A673 (cell line): Measurements from ENCODE around the gene CHERP. TPM values are rescaled to one million over a fixed set of nuclear protein-coding genes. Genes with fewer than 3 reads are reported as not detected.

Experiments
- BruUV-seq: library from RNA; stranded (reverse); fragments of 400-500 nt; replicated peaks from 2 replicates; lab custom pipeline; 2021; lab: Mats Ljungman, UMichigan
- CTCF ChIA-PET: fragments of 300-600 bp; sonication (Branson Sonifier 250); formaldehyde crosslinking; loops from one replicate; lab custom pipeline; 2022; ENCODE audit warnings: antibody characterized with exemption; lab: Charles Lee
- POLR2A ChIA-PET: fragments of 300-600 bp; sonication (Branson Sonifier 250); formaldehyde crosslinking; loops from one replicate; lab custom pipeline; 2022; ENCODE audit warnings: antibody characterized with exemption; ENCODE audit not compliant: low non-redundant PET; lab: Charles Lee
- DNase-seq: peaks from one replicate; pipeline ENCODE4 v3.0.0-alpha.2; 2015; ENCODE audit warnings: low spot score
- H3K27ac ChIP-seq: fragments of 200-600 bp; sonication (generic); 2 replicates; pipeline ENCODE4 v1.5.1; 2016; ENCODE audit warnings: mixed run types, low read depth, mild to moderate bottlenecking, mixed read lengths, antibody characterized with exemption, low read length; ENCODE audit not compliant: poor library complexity, severe bottlenecking
- H3K27me3 ChIP-seq: fragments of 200-600 bp; sonication (generic); replicated peaks from 2 replicates; pipeline ENCODE4 v1.6.1; 2017; ENCODE audit warnings: mixed run types, low read depth, mild to moderate bottlenecking, mixed read lengths, antibody characterized with exemption, low read length; ENCODE audit not compliant: insufficient read depth, poor library complexity
- H3K36me3 ChIP-seq: fragments of 200-600 bp; sonication (generic); 2 replicates; pipeline ENCODE4 v1.6.1; 2016; ENCODE audit warnings: mixed run types, mild to moderate bottlenecking, mixed read lengths, antibody characterized with exemption, low read length; ENCODE audit not compliant: insufficient read depth, poor library complexity, severe bottlenecking
- H3K4me1 ChIP-seq: fragments of 200-600 bp; sonication (generic); 2 replicates; pipeline ENCODE4 v1.6.1; 2017; ENCODE audit warnings: mixed run types, mild to moderate bottlenecking, mixed read lengths, antibody characterized with exemption, low read length; ENCODE audit not compliant: insufficient read depth, poor library complexity, severe bottlenecking
- H3K4me3 ChIP-seq: fragments of 200-600 bp; sonication (generic); 2 replicates; pipeline ENCODE4 v1.5.1; 2016; ENCODE audit warnings: low read depth, mixed run types, mild to moderate bottlenecking, mixed read lengths, low read length; ENCODE audit not compliant: poor library complexity, severe bottlenecking
- H3K9me3 ChIP-seq: fragments of 200-600 bp; sonication (generic); 2 replicates; pipeline ENCODE4 v1.6.1; 2016; ENCODE audit warnings: mixed run types, low read depth, mild to moderate bottlenecking, mixed read lengths, antibody characterized with exemption, low read length; ENCODE audit not compliant: poor library complexity, severe bottlenecking
- EZH2 ChIP-seq: fragments of 200-600 bp; sonication (generic); IDR thresholded peaks from 2 replicates; pipeline ENCODE4 v1.6.1; 2017; ENCODE audit warnings: borderline replicate concordance, low read depth, mild to moderate bottlenecking, mixed read lengths, antibody characterized with exemption, low read length; ENCODE audit not compliant: poor library complexity, severe bottlenecking
- intact Hi-C: fragments of 100-400 bp; cut with micrococcal nuclease; formaldehyde crosslinking; loops from one replicate; pipeline ENCODE4 v1.10.0; 2022; ENCODE audit not compliant: unreplicated experiment
- total RNA-seq: library from RNA; stranded (reverse); gene quantifications from 2 replicates; pipeline ENCODE4 v1.2.3, GENCODE V29; 2021
- TF ChIP-seq, protein P1 (sequence below): fragments of 300-800, 200-600 bp; sonication (generic); conservative IDR thresholded peaks from 2 replicates; pipeline ENCODE4 v1.5.1; 2017; ENCODE audit warnings: low read depth, mild to moderate bottlenecking, antibody characterized with exemption, low read length, moderate library complexity, mixed read lengths

CHERP gene
- total RNA-seq, 1 experiment from 2014 or later, result 98.4 TPM

DNA sequence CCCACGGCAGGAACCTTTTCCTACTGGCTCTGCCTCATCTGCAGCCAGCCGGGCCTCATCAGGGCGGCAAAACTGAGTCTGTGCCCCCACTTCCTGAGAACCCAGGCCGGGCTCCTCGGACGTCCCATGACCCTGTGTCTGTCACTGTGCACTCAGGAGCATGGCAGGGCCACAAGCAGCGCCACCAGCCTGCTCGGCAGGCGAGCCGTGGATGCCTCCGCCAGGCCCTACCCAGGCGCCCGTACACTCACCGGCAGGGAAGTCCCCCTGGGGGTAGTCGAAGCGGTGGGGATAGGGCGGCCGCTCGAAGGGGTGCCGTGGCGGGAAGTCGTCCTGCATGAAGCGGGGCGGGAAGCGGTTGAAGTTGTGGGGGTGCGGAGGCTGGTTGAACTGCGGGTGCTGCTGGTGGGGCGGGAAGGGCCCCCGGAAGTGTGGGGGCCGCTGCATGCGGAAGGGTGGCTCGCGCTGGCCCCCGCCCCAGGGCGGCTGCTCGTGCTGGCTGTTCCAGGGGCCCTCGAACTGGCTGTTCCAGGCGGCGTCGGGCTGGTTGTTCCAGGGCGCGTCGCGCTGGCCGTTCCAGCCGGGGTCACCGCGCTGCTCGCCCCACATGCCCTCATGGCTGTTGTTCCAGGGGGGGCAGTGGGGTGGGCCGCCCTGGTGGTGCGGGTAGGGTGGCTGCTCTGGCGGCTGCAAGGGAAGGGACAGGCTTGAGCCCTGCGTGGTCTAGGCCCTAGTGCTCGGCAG lies 17.1 kb downstream of the CHERP start:
- ChIA-PET POLR2A (no interaction called here), CTCF (no interaction called here)
- TF ChIP-seq, protein P1, sequence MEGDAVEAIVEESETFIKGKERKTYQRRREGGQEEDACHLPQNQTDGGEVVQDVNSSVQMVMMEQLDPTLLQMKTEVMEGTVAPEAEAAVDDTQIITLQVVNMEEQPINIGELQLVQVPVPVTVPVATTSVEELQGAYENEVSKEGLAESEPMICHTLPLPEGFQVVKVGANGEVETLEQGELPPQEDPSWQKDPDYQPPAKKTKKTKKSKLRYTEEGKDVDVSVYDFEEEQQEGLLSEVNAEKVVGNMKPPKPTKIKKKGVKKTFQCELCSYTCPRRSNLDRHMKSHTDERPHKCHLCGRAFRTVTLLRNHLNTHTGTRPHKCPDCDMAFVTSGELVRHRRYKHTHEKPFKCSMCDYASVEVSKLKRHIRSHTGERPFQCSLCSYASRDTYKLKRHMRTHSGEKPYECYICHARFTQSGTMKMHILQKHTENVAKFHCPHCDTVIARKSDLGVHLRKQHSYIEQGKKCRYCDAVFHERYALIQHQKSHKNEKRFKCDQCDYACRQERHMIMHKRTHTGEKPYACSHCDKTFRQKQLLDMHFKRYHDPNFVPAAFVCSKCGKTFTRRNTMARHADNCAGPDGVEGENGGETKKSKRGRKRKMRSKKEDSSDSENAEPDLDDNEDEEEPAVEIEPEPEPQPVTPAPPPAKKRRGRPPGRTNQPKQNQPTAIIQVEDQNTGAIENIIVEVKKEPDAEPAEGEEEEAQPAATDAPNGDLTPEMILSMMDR, result no peak
- no peak for TF ChIP-seq EZH2
- H3K27ac ChIP-seq, result no peak overlapping the region
- no peaks in the 10 kb centered on the region for H3K27me3 ChIP-seq
- H3K4me3 ChIP-seq, result no peak overlapping the region
- H3K36me3 ChIP-seq, result peaks cover 95% of the 10 kb centered on the region
- no peak for DNase-seq
- intact Hi-C loops, result no loop called here
- H3K4me1 ChIP-seq, result no peaks in the 10 kb centered on the region
- H3K9me3 ChIP-seq, result no peaks in the 10 kb centered on the region
- no TSS peak for BruUV-seq

DNA sequence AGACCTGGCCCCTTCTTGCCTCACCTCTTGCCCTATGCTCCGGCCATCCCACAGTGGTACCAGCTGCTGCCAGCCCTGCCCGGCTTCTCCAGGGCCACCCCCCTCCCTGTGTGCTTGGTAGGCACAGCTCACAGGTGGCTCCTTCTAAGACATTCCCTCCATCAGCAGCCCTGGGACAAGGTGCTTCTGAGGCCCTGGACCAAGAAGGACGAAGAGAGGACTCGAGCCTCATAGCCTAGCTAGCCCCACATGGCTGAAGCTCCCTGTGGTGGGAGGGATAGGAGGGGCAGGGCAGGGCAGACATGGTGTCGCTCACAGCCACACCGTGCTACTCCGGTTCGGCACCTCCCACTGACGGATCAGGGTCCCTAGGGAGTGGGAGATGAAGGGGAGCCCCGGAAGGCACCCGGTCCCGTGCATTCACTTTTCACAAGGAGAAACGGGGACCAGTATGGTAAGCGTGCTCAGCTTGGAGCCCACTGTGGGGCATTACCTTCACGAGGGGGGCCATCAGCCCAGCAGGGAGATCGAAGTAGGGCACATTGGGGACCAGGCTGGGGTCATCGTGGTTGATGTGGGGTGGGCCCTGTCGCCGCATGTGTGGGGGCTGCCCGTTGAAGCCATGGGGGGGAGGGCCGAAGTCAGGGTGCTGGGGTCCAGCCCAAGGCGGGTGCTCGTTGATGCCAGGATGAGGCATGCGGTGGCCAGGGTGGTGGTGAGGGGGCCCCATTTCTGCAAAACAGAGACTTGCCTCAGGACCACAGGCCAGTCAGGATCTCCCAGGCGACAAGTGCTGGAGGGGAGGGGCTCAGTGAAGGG lies 19.5 kb downstream of the CHERP start:
- Histone ChIP-seq H3K36me3 (peaks cover 95% of the 10 kb centered on the region), H3K4me3 (no peak overlapping the region), H3K27me3 (no peaks in the 10 kb centered on the region), H3K9me3 (no peaks in the 10 kb centered on the region), H3K4me1 (no peaks in the 10 kb centered on the region), H3K27ac (no peak overlapping the region)
- no peak for TF ChIP-seq EZH2
- TF ChIP-seq, protein P1, result no peak
- DNase-seq, result no peak
- intact Hi-C loops, result no loop called here
- POLR2A ChIA-PET, result interaction anchor here (0.6 kb wide), 1 partner anchor 151 kb away, joined by 5 read pairs; no protein-coding TSS in a partner anchor
- CTCF ChIA-PET, result no interaction called here
- BruUV-seq, result no TSS peak

DNA sequence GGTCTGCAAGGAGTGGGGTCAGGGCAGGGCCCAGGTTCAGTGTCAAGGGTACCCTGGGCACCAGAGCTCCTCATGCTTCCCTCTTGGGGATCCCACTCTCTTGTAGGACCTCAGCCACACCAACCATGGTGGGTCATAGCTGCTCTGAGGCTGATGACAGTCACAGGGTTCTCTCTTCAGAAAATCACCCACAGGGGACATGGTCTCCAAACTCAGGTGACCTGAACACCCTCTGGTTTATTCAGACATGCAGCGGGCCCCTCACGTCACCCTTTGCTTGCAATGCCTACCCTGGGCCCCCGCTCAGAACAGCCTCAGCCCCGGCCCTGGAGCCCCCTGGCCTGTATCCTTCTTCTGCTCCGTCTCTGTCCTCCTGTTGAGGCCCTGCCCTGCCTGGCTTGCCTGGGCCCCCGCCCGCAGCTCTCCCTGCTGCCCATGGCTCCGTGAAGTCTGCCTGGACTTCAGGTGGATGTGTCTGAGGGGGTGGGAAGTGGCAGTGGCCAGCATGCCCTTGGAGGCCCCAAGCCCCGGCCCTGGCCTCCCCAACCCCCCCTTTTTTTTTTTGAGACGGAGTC lies 20.4 kb downstream of the CHERP start:
- no peak for TF ChIP-seq EZH2
- intact Hi-C loops, result no loop called here
- H3K4me1 ChIP-seq, result no peaks in the 10 kb centered on the region
- no TSS peak for BruUV-seq
- H3K4me3 ChIP-seq, result no peak overlapping the region
- H3K27me3 ChIP-seq, result no peaks in the 10 kb centered on the region
- H3K9me3 ChIP-seq, result no peaks in the 10 kb centered on the region
- ChIA-PET POLR2A (interaction anchor here (0.6 kb wide), 1 partner anchor 152 kb away, joined by 5 read pairs; no protein-coding TSS in a partner anchor), CTCF (no interaction called here)
- H3K27ac ChIP-seq, result no peak overlapping the region
- DNase-seq, result no peak
- peaks cover 95% of the 10 kb centered on the region for H3K36me3 ChIP-seq
